Gastrocnemius medialis (tissue), 4 donors: ENCODE data around the gene ZNF653. TPM values are rescaled to one million over a fixed set of nuclear protein-coding genes. Genes with fewer than 3 reads are reported as not detected.

Experiments used
- ATAC-seq, 2 donors: fragments of 150-250 bp; one replicate each; pipeline ENCODE4 v1.9.1; 2016
- DNase-seq, 2 donors: peaks; one replicate each; pipeline ENCODE4 v3.0.0-alpha.2; 2019
- H3K27ac ChIP-seq, 4 donors: fragments of 200-600 bp; sonication (generic); 1 replicate in 1 of 4; 2 replicates in 3 of 4; pipeline ENCODE4 v1.5.1; 2016 to 2018; ENCODE audit warnings: mild to moderate bottlenecking in 2 of 4, moderate library complexity in 1 of 4
- H3K27me3 ChIP-seq, 3 donors: fragments of 200-600 bp; sonication (generic) in 2 of 3; 1 replicate in 1 of 3; 2 replicates in 2 of 3; pipeline versions ENCODE4 v1.5.1 to v1.6.0; 2016 to 2019; ENCODE audit warnings: mild to moderate bottlenecking in 1 of 3, moderate library complexity in 1 of 3
- H3K36me3 ChIP-seq, 2 donors: fragments of 200-600 bp; sonication (generic) in 1 of 2; one replicate each; pipeline ENCODE4 v1.5.1; 2017 to 2018
- H3K4me1 ChIP-seq, 2 donors: fragments of 200-600 bp; sonication (generic) in 1 of 2; one replicate each; pipeline ENCODE4 v1.5.1; 2016 to 2017; ENCODE audit warnings: mild to moderate bottlenecking in 2 of 2
- H3K4me3 ChIP-seq, 4 donors: fragments of 200-600 bp; sonication (generic) in 3 of 4; 1 replicate in 1 of 4; 2 replicates in 3 of 4; pipeline ENCODE4 v1.5.1; 2016 to 2019; ENCODE audit warnings: mild to moderate bottlenecking in 2 of 4
- H3K9me3 ChIP-seq, 3 donors: fragments of 200-600 bp; sonication (generic) in 2 of 3; 1 replicate in 1 of 3; 2 replicates in 2 of 3; pipeline ENCODE4 v1.5.1; 2016 to 2019
- CTCF ChIP-seq, 5 experiments: fragments of 450-650 bp in 3 of 5; fragments of 200-600 bp in 2 of 5; sonication (generic) in 2 of 5; IDR thresholded peaks in 4 of 5; conservative IDR thresholded peaks in 1 of 5; 1 replicate in 4 of 5; 2 replicates in 1 of 5; pipeline ENCODE4 v1.5.1; 2016 to 2019; ENCODE audit warnings: antibody characterized with exemption in 5 of 5, mild to moderate bottlenecking in 3 of 5, moderate library complexity in 3 of 5
- POLR2A ChIP-seq, 2 donors: fragments of 450-650 bp; IDR thresholded peaks; one replicate each; pipeline ENCODE4 v1.6.1; 2017; ENCODE audit warnings: antibody characterized with exemption in 2 of 2, mild to moderate bottlenecking in 2 of 2, moderate library complexity in 2 of 2
- in situ Hi-C, 4 donors: fragments of 200-750 bp; cut with MboI; loops; one replicate each; pipeline versions ENCODE4 v1.15.0 to v1.8.0; 2017; ENCODE audit warnings: low sequenced_read_pairs in 4 of 4
- intact Hi-C: fragments of 100-400 bp; cut with DNase I; formaldehyde crosslinking; loops from one replicate; pipeline ENCODE4 v1.15.1; 2023; ENCODE audit warnings: low total_unique reads
- total RNA-seq, 4 donors: library from RNA; depleted of rRNA; stranded (reverse); fragments of >200 nt; gene quantifications; one replicate each; pipeline versions ENCODE4 v1.1.0 to v1.2.3, GENCODE V29; 2016

The ZNF653 gene
- total RNA-seq, 4 donors from 2014 or later: 5.6 to 25.8 (median 10.1) TPM

- ATAC-seq (no peak), DNase-seq (no peak)
- Histone ChIP-seq H3K27ac (no peak overlapping the region), H3K9me3 (no peaks in the 10 kb centered on the region), H3K36me3 (peaks cover 0 to 34% of the 10 kb centered on the region in 2 donors), H3K4me1 (no peaks in the 10 kb centered on the region), H3K27me3 (no peaks in the 10 kb centered on the region), H3K4me3 (no peak overlapping the region)
- in situ Hi-C loops: loop anchor here in 1 of 4 donors (10.0 kb wide), 1 partner anchor 89 kb away; no protein-coding TSS in a partner anchor
- intact Hi-C loops: loop anchor here (5.0 kb wide), 1 partner anchor 91 kb away; no protein-coding TSS in a partner anchor
- TF ChIP-seq CTCF (IDR thresholded peaks at IDR 0.05 in 4 of 5, conservative IDR thresholded peaks at IDR 0.05 in 1 of 5) (no peak), POLR2A (IDR thresholded peaks at IDR 0.05) (no peak)
Observed at GRCh38 chr19:11495885-11496284, 9.8 kb downstream of the ZNF653 start.

- Histone ChIP-seq H3K9me3 (no peaks in the 10 kb centered on the region), H3K4me1 (no peaks in the 10 kb centered on the region), H3K27ac (no peak overlapping the region), H3K27me3 (no peaks in the 10 kb centered on the region), H3K36me3 (peaks cover 0 to 34% of the 10 kb centered on the region in 2 donors), H3K4me3 (no peak overlapping the region)
- TF ChIP-seq POLR2A (IDR thresholded peaks at IDR 0.05): no peak
- no peak for TF ChIP-seq CTCF (IDR thresholded peaks at IDR 0.05 in 4 of 5, conservative IDR thresholded peaks at IDR 0.05 in 1 of 5)
- no peak for DNase-seq
- no peak for ATAC-seq
- in situ Hi-C loops (loop anchor here in 1 of 4 donors (10.0 kb wide), 1 partner anchor 89 kb away; no protein-coding TSS in a partner anchor), intact Hi-C loops (loop anchor here (5.0 kb wide), 1 partner anchor 92 kb away; no protein-coding TSS in a partner anchor)
Observed at GRCh38 chr19:11495481-11495880, 10.2 kb downstream of the ZNF653 start.

GRCh38 chr19:11494634-11495285 is 10.9 kb downstream of the ZNF653 start:
- Histone ChIP-seq H3K9me3 (no peaks in the 10 kb centered on the region), H3K4me3 (no peak overlapping the region), H3K36me3 (peaks cover 0 to 34% of the 10 kb centered on the region in 2 donors), H3K27ac (no peak overlapping the region), H3K27me3 (no peaks in the 10 kb centered on the region), H3K4me1 (no peaks in the 10 kb centered on the region)
- in situ Hi-C loops: loop anchor here in 1 of 4 donors (10.0 kb wide), 1 partner anchor 90 kb away; no protein-coding TSS in a partner anchor
- no peak for TF ChIP-seq POLR2A (IDR thresholded peaks at IDR 0.05)
- DNase-seq (no peak), ATAC-seq (no peak)
- intact Hi-C loops: loop anchor here (5.0 kb wide), 1 partner anchor 93 kb away; no protein-coding TSS in a partner anchor

GRCh38 chr19:11489378-11489777 is 16.3 kb downstream of the ZNF653 start:
- Histone ChIP-seq H3K36me3 (peaks cover 0 to 13% of the 10 kb centered on the region in 2 donors), H3K27me3 (peaks cover 0 to 4% (median 0%) of the 10 kb centered on the region in 3 donors), H3K9me3 (no peaks in the 10 kb centered on the region), H3K27ac (no peak overlapping the region), H3K4me3 (no peak overlapping the region), H3K4me1 (no peaks in the 10 kb centered on the region)
- in situ Hi-C loops (no loop called here), intact Hi-C loops (no loop called here)
- no peak for TF ChIP-seq POLR2A (IDR thresholded peaks at IDR 0.05)
- TF ChIP-seq CTCF (IDR thresholded peaks at IDR 0.05 in 4 of 5, conservative IDR thresholded peaks at IDR 0.05 in 1 of 5): no peak
- ATAC-seq (no peak), DNase-seq (no peak)

- Histone ChIP-seq H3K4me1 (peaks cover 6 to 12% of the 10 kb centered on the region in 2 donors), H3K4me3 (no peak overlapping the region), H3K27me3 (peaks cover 14 to 25% (median 22%) of the 10 kb centered on the region in 3 donors), H3K27ac (no peak overlapping the region), H3K36me3 (peaks cover 0 to 3% of the 10 kb centered on the region in 2 donors), H3K9me3 (no peaks in the 10 kb centered on the region)
- in situ Hi-C loops (no loop called here), intact Hi-C loops (no loop called here)
- ATAC-seq: no peak
- TF ChIP-seq POLR2A (IDR thresholded peaks at IDR 0.05): no peak
- TF ChIP-seq CTCF (IDR thresholded peaks at IDR 0.05 in 4 of 5, conservative IDR thresholded peaks at IDR 0.05 in 1 of 5): no peak
- no peak for DNase-seq
Observed at GRCh38 chr19:11486661-11487503, 18.8 kb downstream of the ZNF653 start.
